Ishikawa (cell line): ENCODE results near the gene WDR4.

Experiments used
- CEBPB ChIP-seq: IDR thresholded peaks from 2 replicates; pipeline ENCODE4 v1.6.1; 2012
- MAX ChIP-seq: IDR thresholded peaks from 2 replicates; pipeline ENCODE4 v1.6.1; 2012
- NFIC ChIP-seq: IDR thresholded peaks from 2 replicates; pipeline ENCODE4 v1.6.1; 2012
- TAF1 ChIP-seq: IDR thresholded peaks from 2 replicates; pipeline ENCODE4 v1.6.1; 2012; ENCODE audit warnings: low read depth, mild to moderate bottlenecking
- YY1 ChIP-seq: IDR thresholded peaks from 2 replicates; pipeline ENCODE4 v1.6.1; 2012; ENCODE audit warnings: low read depth
- TF ChIP-seq, protein P1 (sequence below): IDR thresholded peaks from 2 replicates; pipeline ENCODE4 v1.6.1; 2012

DNA sequence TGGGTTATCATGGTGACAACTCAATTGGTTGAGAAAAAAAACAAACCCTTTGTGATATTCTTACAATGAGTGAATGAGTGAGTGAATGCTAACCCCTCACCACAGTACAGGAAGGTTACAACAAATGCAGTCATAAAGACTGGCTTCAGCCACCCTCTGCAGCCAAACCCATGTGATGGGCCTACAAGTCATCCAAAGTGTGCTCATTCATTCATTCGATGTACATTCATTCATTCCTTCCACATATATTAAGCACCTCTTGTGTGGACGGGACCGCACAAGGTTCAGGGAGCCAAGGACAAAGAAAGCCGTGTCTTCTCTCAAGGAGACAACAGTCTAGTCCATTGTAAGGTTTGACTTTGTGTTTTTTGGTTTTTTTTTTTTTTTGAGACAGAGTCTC, 49.4 kb downstream of the WDR4 start:
- TF ChIP-seq TAF1 (no peak), MAX (no peak), NFIC (no peak), CEBPB (no peak), YY1 (no peak)
- TF ChIP-seq, protein P1, sequence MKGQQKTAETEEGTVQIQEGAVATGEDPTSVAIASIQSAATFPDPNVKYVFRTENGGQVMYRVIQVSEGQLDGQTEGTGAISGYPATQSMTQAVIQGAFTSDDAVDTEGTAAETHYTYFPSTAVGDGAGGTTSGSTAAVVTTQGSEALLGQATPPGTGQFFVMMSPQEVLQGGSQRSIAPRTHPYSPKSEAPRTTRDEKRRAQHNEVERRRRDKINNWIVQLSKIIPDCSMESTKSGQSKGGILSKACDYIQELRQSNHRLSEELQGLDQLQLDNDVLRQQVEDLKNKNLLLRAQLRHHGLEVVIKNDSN: no peak
